Esophagus muscularis mucosa (tissue), 3 donors: ENCODE measurements around the gene IL12RB2.

Experiments used
- POLR2A ChIP-seq: fragments of 450-650 bp; IDR thresholded peaks from one replicate; pipeline ENCODE4 v1.6.1; 2017; ENCODE audit warnings: antibody characterized with exemption, moderate library complexity, mild to moderate bottlenecking, low read depth
- TF ChIP-seq, protein P1 (sequence below), 3 experiments: fragments of 200-600 bp in 2 of 3; fragments of 450-650 bp in 1 of 3; sonication (generic) in 2 of 3; IDR thresholded peaks; one replicate each; pipeline ENCODE4 v1.5.1; 2017 to 2019; ENCODE audit warnings: antibody characterized with exemption in 3 of 3, mild to moderate bottlenecking in 2 of 3, moderate library complexity in 1 of 3

- TF ChIP-seq, protein P1, sequence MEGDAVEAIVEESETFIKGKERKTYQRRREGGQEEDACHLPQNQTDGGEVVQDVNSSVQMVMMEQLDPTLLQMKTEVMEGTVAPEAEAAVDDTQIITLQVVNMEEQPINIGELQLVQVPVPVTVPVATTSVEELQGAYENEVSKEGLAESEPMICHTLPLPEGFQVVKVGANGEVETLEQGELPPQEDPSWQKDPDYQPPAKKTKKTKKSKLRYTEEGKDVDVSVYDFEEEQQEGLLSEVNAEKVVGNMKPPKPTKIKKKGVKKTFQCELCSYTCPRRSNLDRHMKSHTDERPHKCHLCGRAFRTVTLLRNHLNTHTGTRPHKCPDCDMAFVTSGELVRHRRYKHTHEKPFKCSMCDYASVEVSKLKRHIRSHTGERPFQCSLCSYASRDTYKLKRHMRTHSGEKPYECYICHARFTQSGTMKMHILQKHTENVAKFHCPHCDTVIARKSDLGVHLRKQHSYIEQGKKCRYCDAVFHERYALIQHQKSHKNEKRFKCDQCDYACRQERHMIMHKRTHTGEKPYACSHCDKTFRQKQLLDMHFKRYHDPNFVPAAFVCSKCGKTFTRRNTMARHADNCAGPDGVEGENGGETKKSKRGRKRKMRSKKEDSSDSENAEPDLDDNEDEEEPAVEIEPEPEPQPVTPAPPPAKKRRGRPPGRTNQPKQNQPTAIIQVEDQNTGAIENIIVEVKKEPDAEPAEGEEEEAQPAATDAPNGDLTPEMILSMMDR (IDR thresholded peaks at IDR 0.05) = no peak
- TF ChIP-seq POLR2A = no peak
Measured at GRCh38 chr1:67348586-67349252, 41.0 kb downstream of the IL12RB2 start.
